H7 (cell line): ENCODE data around the gene TEKT3. TPM values are rescaled to one million over a fixed set of nuclear protein-coding genes. Genes with fewer than 3 reads are reported as not detected.

Experiments used
- DNase-seq: peaks from one replicate; pipeline ENCODE4 v3.0.0; 2012
- H3K27me3 ChIP-seq: 2 replicates; pipeline ENCODE4 v1.6.0; 2011; ENCODE audit warnings: mild to moderate bottlenecking, low read length; ENCODE audit not compliant: control insufficient read depth, insufficient read depth
- H3K36me3 ChIP-seq: replicated peaks from 2 replicates; pipeline ENCODE4 v1.5.1; 2011; ENCODE audit warnings: low read length; ENCODE audit not compliant: control insufficient read depth, insufficient read depth
- H3K4me3 ChIP-seq: 2 replicates; pipeline ENCODE4 v1.5.1; 2011; ENCODE audit warnings: low read depth, mild to moderate bottlenecking, control low read depth, low read length, moderate library complexity; ENCODE audit not compliant: insufficient read depth
- total RNA-seq: library from RNA; depleted of rRNA; stranded (reverse); fragments of >200 nt; shearing (Covaris generic); gene quantifications from 2 replicates; pipeline ENCODE4 v1.2.3, GENCODE V29; 2014

Gene TEKT3
- total RNA-seq, 1 experiment from 2014 or later: 0.21 TPM

GRCh38 chr17:15270628-15271381 lies 70.6 kb downstream of the TEKT3 start:
- no peaks in the 10 kb centered on the region for H3K36me3 ChIP-seq
- DNase-seq: no peak
- no peaks in the 10 kb centered on the region; the same call in 1 of the 2 replicates for H3K27me3 ChIP-seq
- H3K4me3 ChIP-seq: no peak overlapping the region

GRCh38 chr17:15269780-15270089 lies 71.7 kb downstream of the TEKT3 start:
- no peak for DNase-seq
- no peak overlapping the region for H3K4me3 ChIP-seq
- no peaks in the 10 kb centered on the region for H3K36me3 ChIP-seq
- H3K27me3 ChIP-seq: peaks cover under 1% of the 10 kb centered on the region

- peaks cover 5% of the 10 kb centered on the region for H3K27me3 ChIP-seq
- H3K4me3 ChIP-seq: no peak overlapping the region
- DNase-seq: no peak
- no peaks in the 10 kb centered on the region for H3K36me3 ChIP-seq
Observed at GRCh38 chr17:15269087-15269779, 72.2 kb downstream of the TEKT3 start.

GRCh38 chr17:15268461-15268860 lies 72.9 kb downstream of the TEKT3 start:
- Histone ChIP-seq H3K27me3 (peaks cover 13% of the 10 kb centered on the region), H3K36me3 (no peaks in the 10 kb centered on the region)
- DNase-seq: no peak

GRCh38 chr17:15267996-15268395 lies 73.4 kb downstream of the TEKT3 start:
- Histone ChIP-seq H3K4me3 (no peak overlapping the region), H3K36me3 (no peaks in the 10 kb centered on the region), H3K27me3 (peaks cover 17% of the 10 kb centered on the region)
- DNase-seq: no peak

More at GRCh38 chr17:15268461-15268860, 72.9 kb downstream of the TEKT3 start:
- no peak overlapping the region for H3K4me3 ChIP-seq

GRCh38 chr17:15266325-15267125 lies 74.9 kb downstream of the TEKT3 start:
- Histone ChIP-seq H3K27me3 (peaks cover 32% of the 10 kb centered on the region), H3K4me3 (no peak overlapping the region), H3K36me3 (no peaks in the 10 kb centered on the region)
- no peak for DNase-seq

- H3K27me3 ChIP-seq: peaks cover 45% of the 10 kb centered on the region
- H3K4me3 ChIP-seq: no peak within 1 kb of the TSS
- DNase-seq: no peak
- no peaks in the 10 kb centered on the region for H3K36me3 ChIP-seq
Observed at GRCh38 chr17:15265131-15265530, 76.3 kb downstream of the TEKT3 start, which contains the start of gene PMP22. Gene PMP22, minus strand, starts transcription at chr17:15265326. Its CDS starts 4,599 bp downstream, at chr17:15260727.

- no peak for DNase-seq
- Histone ChIP-seq H3K36me3 (no peaks in the 10 kb centered on the region), H3K4me3 (no peak overlapping the region), H3K27me3 (peaks cover 49% of the 10 kb centered on the region)
Observed at GRCh38 chr17:15264542-15264941, 76.9 kb downstream of the TEKT3 start.

- no peak for DNase-seq
- peaks cover 57% of the 10 kb centered on the region for H3K27me3 ChIP-seq
- no peaks in the 10 kb centered on the region for H3K36me3 ChIP-seq
- H3K4me3 ChIP-seq: no peak overlapping the region
Observed at GRCh38 chr17:15263680-15264079, 77.7 kb downstream of the TEKT3 start.

- peak overlapping the region; percentile 50 for H3K4me3 ChIP-seq
- no peaks in the 10 kb centered on the region for H3K36me3 ChIP-seq
- peaks cover 60% of the 10 kb centered on the region for H3K27me3 ChIP-seq
- DNase-seq: peak; percentile 80
Observed at GRCh38 chr17:15263206-15263579, 78.2 kb downstream of the TEKT3 start.

- no peaks in the 10 kb centered on the region for H3K36me3 ChIP-seq
- peaks cover 60% of the 10 kb centered on the region for H3K27me3 ChIP-seq
- DNase-seq: peak; percentile 86
- peak overlapping the region; percentile 50 for H3K4me3 ChIP-seq
Observed at GRCh38 chr17:15262291-15263205, 78.8 kb downstream of the TEKT3 start.

- H3K27me3 ChIP-seq: peaks cover 60% of the 10 kb centered on the region
- DNase-seq: peak; percentile 53
Observed at GRCh38 chr17:15261802-15262290, 79.6 kb downstream of the TEKT3 start.

GRCh38 chr17:15261258-15261801 lies 80.1 kb downstream of the TEKT3 start:
- peak; percentile 85 for DNase-seq
- peaks cover 60% of the 10 kb centered on the region for H3K27me3 ChIP-seq
- H3K36me3 ChIP-seq: no peaks in the 10 kb centered on the region
- H3K4me3 ChIP-seq: peak overlapping the region; percentile 50

More at GRCh38 chr17:15261802-15262290, 79.6 kb downstream of the TEKT3 start:
- H3K4me3 ChIP-seq: peak overlapping the region; percentile 50
- H3K36me3 ChIP-seq: no peaks in the 10 kb centered on the region
